IMR-90 (cell line): ENCODE results near the gene XCR1. TPM values are rescaled to one million over a fixed set of nuclear protein-coding genes. Genes with fewer than 3 reads are reported as not detected.
"Not testable (repeated sequence)": the region's sequence is repeated elsewhere in the genome, so short reads cannot be mapped to it uniquely, and the experiment has no call there.

Source experiments
- ATAC-seq: fragments of 200-7000 bp; cut with Tn5 transposase; 2 replicates; pipeline ENCODE4 v1.9.1; 2020; ENCODE audit warnings: low read depth, mild to moderate bottlenecking, moderate library complexity
- BruUV-seq: library from RNA; stranded (reverse); fragments of 400-500 nt; replicated peaks from 2 replicates; lab custom pipeline; 2021; lab: Mats Ljungman, UMichigan
- CTCF ChIA-PET: fragments of 300-600 bp; formaldehyde crosslinking; extraction: SDS; loops from one replicate; lab custom pipeline; 2021; ENCODE audit warnings: antibody characterized with exemption; lab: Yijun Ruan, JAX
- POLR2A ChIA-PET: fragments of 300-600 bp; sonication (Branson Sonifier 250); formaldehyde crosslinking; loops from one replicate; lab custom pipeline; 2022; ENCODE audit warnings: antibody characterized with exemption; ENCODE audit not compliant: unreplicated experiment; lab: Charles Lee
- DNase-seq: peaks from one replicate; pipeline ENCODE4 v3.0.0; 2013
- H2AFZ ChIP-seq: replicated peaks from 2 replicates; pipeline ENCODE3; 2013; ENCODE audit warnings: low read length, mild to moderate bottlenecking; ENCODE audit not compliant: poor library complexity
- H2AK5ac ChIP-seq: 2 replicates; pipeline ENCODE4 v1.6.1; 2013; ENCODE audit warnings: low read depth, low read length, inconsistent platforms
- H2AK9ac ChIP-seq: replicated peaks from 2 replicates; pipeline ENCODE3; 2013; ENCODE audit warnings: mild to moderate bottlenecking, low read depth, low read length, moderate library complexity; ENCODE audit not compliant: poor library complexity
- H2BK120ac ChIP-seq: 2 replicates; pipeline ENCODE4 v1.6.1; 2013; ENCODE audit warnings: low read depth, low read length, inconsistent platforms
- H2BK15ac ChIP-seq: 3 replicates; pipeline ENCODE4 v1.6.1; 2013; ENCODE audit warnings: low read depth, low read length, inconsistent platforms
- H2BK20ac ChIP-seq: 2 replicates; pipeline ENCODE4 v1.6.1; 2013; ENCODE audit warnings: low read depth, mild to moderate bottlenecking, inconsistent platforms, low read length, moderate library complexity
- H2BK5ac ChIP-seq: 2 replicates; pipeline ENCODE4 v1.6.1; 2013; ENCODE audit warnings: mild to moderate bottlenecking, low read depth, low read length, inconsistent platforms; ENCODE audit not compliant: poor library complexity, severe bottlenecking
- H3K14ac ChIP-seq: replicated peaks from 2 replicates; pipeline ENCODE4 v1.6.1; 2013; ENCODE audit warnings: low read depth, low read length, inconsistent platforms
- H3K18ac ChIP-seq: 2 replicates; pipeline ENCODE4 v1.6.1; 2013; ENCODE audit warnings: low read depth, low read length, control low read depth
- H3K23ac ChIP-seq: 2 replicates; pipeline ENCODE4 v1.6.1; 2013; ENCODE audit warnings: low read depth, low read length, inconsistent platforms
- H3K27ac ChIP-seq: 2 replicates; pipeline ENCODE4 v1.5.1; 2013; ENCODE audit warnings: mild to moderate bottlenecking, control low read depth, low read length; ENCODE audit not compliant: insufficient read depth
- H3K27me3 ChIP-seq: 2 replicates; pipeline ENCODE4 v1.6.1; 2013; ENCODE audit warnings: low read length; ENCODE audit not compliant: control insufficient read depth, insufficient read depth
- H3K36me3 ChIP-seq: 2 replicates; pipeline ENCODE4 v1.6.1; 2013; ENCODE audit warnings: low read length, mixed read lengths; ENCODE audit not compliant: control insufficient read depth, insufficient read depth
- H3K4ac ChIP-seq: 2 replicates; pipeline ENCODE4 v1.6.1; 2013; ENCODE audit warnings: low read depth, low read length, inconsistent platforms
- H3K4me1 ChIP-seq: 2 replicates; pipeline ENCODE4 v1.6.1; 2013; ENCODE audit warnings: low read length, mixed read lengths; ENCODE audit not compliant: control insufficient read depth, insufficient read depth
- H3K4me2 ChIP-seq: 2 replicates; pipeline ENCODE4 v1.6.1; 2013; ENCODE audit warnings: low read depth, mild to moderate bottlenecking, control low read depth, low read length, moderate library complexity
- H3K4me3 ChIP-seq: 2 replicates; pipeline ENCODE4 v1.5.1; 2013; ENCODE audit warnings: low read depth, mild to moderate bottlenecking, control low read depth, low read length, moderate library complexity; ENCODE audit not compliant: insufficient read depth
- H3K56ac ChIP-seq: 2 replicates; pipeline ENCODE4 v1.6.1; 2013; ENCODE audit warnings: low read length, inconsistent platforms; ENCODE audit not compliant: insufficient read depth; ENCODE audit errors: extremely low read depth
- H3K79me1 ChIP-seq, 2 experiments: 2 replicates each; pipeline ENCODE4 v1.6.1; 2013; ENCODE audit warnings: low read length in 2 of 2, inconsistent platforms in 1 of 2, low read depth in 1 of 2
- H3K9ac ChIP-seq: 2 replicates; pipeline ENCODE4 v1.6.1; 2013; ENCODE audit warnings: low read depth, low read length, control low read depth
- H3K9me1 ChIP-seq: 2 replicates; pipeline ENCODE4 v1.6.1; 2013; ENCODE audit warnings: low read length, inconsistent platforms; ENCODE audit not compliant: insufficient read depth
- H3K9me3 ChIP-seq: 2 replicates; pipeline ENCODE4 v1.6.1; 2013; ENCODE audit warnings: low read length; ENCODE audit not compliant: control insufficient read depth, insufficient read depth
- H4K20me1 ChIP-seq: 2 replicates; pipeline ENCODE4 v1.6.1; 2013; ENCODE audit warnings: low read length, inconsistent platforms; ENCODE audit not compliant: insufficient read depth
- H4K5ac ChIP-seq: 2 replicates; pipeline ENCODE4 v1.6.1; 2013; ENCODE audit warnings: mild to moderate bottlenecking, low read depth, low read length, control low read depth
- H4K8ac ChIP-seq, 2 experiments: 2 replicates each; pipeline ENCODE4 v1.6.1; 2013; ENCODE audit warnings: low read depth in 2 of 2, low read length in 2 of 2, control low read depth in 1 of 2, inconsistent platforms in 1 of 2
- H4K91ac ChIP-seq: 2 replicates; pipeline ENCODE4 v1.6.1; 2013; ENCODE audit warnings: low read depth, low read length, inconsistent platforms; ENCODE audit not compliant: insufficient read depth
- CEBPB ChIP-seq: IDR thresholded peaks from 2 replicates; pipeline ENCODE4 v1.6.1; 2012; ENCODE audit warnings: low read depth, low read length, improper control_type of control experiment
- ELK1 ChIP-seq: fragments of 150-350 bp; IDR thresholded peaks from 2 replicates; pipeline ENCODE4 v1.6.1; 2016; ENCODE audit warnings: low read depth, mild to moderate bottlenecking, low read length, moderate library complexity, borderline replicate concordance
- FOS ChIP-seq: fragments of 150-350 bp; IDR thresholded peaks from 2 replicates; pipeline ENCODE4 v1.6.1; 2016; ENCODE audit warnings: low read depth, low read length
- RFX5 ChIP-seq: IDR thresholded peaks from 2 replicates; pipeline ENCODE4 v1.8.0; 2012; ENCODE audit warnings: low read depth, mild to moderate bottlenecking, low read length, moderate library complexity
- WGBS, 2 experiments: methylation state at CpG; one replicate each; pipeline versions ENCODE4 v1.1.5 to v1.1.7; 2013; ENCODE audit warnings: missing lambda C conversion rate in 2 of 2; ENCODE audit not compliant: insufficient read length in 1 of 2; ENCODE audit errors: extremely low coverage in 2 of 2; 5-methylcytosine and 5-hydroxymethylcytosine counted together
- dilution Hi-C: fragments of 300-500 bp; cut with HindIII; formaldehyde crosslinking; loops from one replicate; pipeline ENCODE4 v1.14.3; 2018; ENCODE audit warnings: low sequenced_read_pairs; ENCODE audit not compliant: unreplicated experiment
- in situ Hi-C: fragments of 300-500 bp; cut with MboI; formaldehyde crosslinking; loops from 3 replicates; pipeline ENCODE4 v1.14.3; 2019; ENCODE audit warnings: low sequenced_read_pairs, inconsistent platforms, mixed read lengths
- intact Hi-C: fragments of 100-400 bp; cut with micrococcal nuclease; formaldehyde crosslinking; loops from 2 replicates; pipeline ENCODE4 v1.10.0; 2022
- polyA plus RNA-seq, 3 experiments: library from polyadenylated mRNA; depleted of rRNA; stranded (reverse); fragments of >200 nt; gene quantifications; 2 replicates each; pipeline ENCODE4 v1.2.3, GENCODE V29; 2012; ENCODE audit warnings: low replicate concordance in 1 of 3
- total RNA-seq: library from RNA; depleted of rRNA; stranded (reverse); fragments of >200 nt; gene quantifications from 2 replicates; pipeline ENCODE4 v1.2.3, GENCODE V29; 2012

The XCR1 gene
- total and polyA plus RNA-seq, 2 of the 4 experiments (the other 2 are of a cell fraction): not detected

- no peak overlapping the region for H3K4me2 ChIP-seq
- no peaks in the 10 kb centered on the region for H3K79me1 ChIP-seq
- H3K36me3 ChIP-seq: no peaks in the 10 kb centered on the region
- intact Hi-C loops: no loop called here
- no peak overlapping the region for H4K8ac ChIP-seq
- H3K4me1 ChIP-seq: no peaks in the 10 kb centered on the region
- no peak overlapping the region for H3K4ac ChIP-seq
- 100% methylated on average over 1 of the region's 5 CpGs; no CpG with 5 or more reads in 1 of the 2 experiments for WGBS, 2 experiments
- no peaks in the 10 kb centered on the region for H3K9me1 ChIP-seq
- ChIA-PET POLR2A (no interaction called here), CTCF (no interaction called here)
- dilution Hi-C loops: no loop called here
- no peak overlapping the region for H3K9ac ChIP-seq
- no peak overlapping the region for H2BK15ac ChIP-seq
- in situ Hi-C loops: no loop called here
- ATAC-seq (no peak), DNase-seq (no peak)
- no peak overlapping the region for H3K56ac ChIP-seq
- no peak overlapping the region for H2BK120ac ChIP-seq
- no peak overlapping the region for H2AK5ac ChIP-seq
- no peak overlapping the region for H2BK5ac ChIP-seq
- H4K91ac ChIP-seq: no peak overlapping the region
- peaks cover 7% of the 10 kb centered on the region for H3K27me3 ChIP-seq
- no peak overlapping the region for H2AFZ ChIP-seq
- no peak overlapping the region for H2BK20ac ChIP-seq
- no peak overlapping the region for H3K23ac ChIP-seq
- H2AK9ac ChIP-seq: no peak overlapping the region
- H3K27ac ChIP-seq: no peak overlapping the region
- H3K14ac ChIP-seq: no peak overlapping the region
- H4K5ac ChIP-seq: no peak overlapping the region
- no peak overlapping the region for H3K4me3 ChIP-seq
- no peaks in the 10 kb centered on the region for H4K20me1 ChIP-seq
- H3K9me3 ChIP-seq: no peaks in the 10 kb centered on the region
- no peak for TF ChIP-seq CEBPB
- TF ChIP-seq ELK1: no peak
- TF ChIP-seq RFX5: no peak
- no peak for TF ChIP-seq FOS
- H3K18ac ChIP-seq: no peak overlapping the region
- BruUV-seq: no TSS peak
Measured at GRCh38 chr3:46049093-46049492, 21.8 kb upstream of the XCR1 start.

GRCh38 chr3:46046231-46046630 lies 18.9 kb upstream of the XCR1 start:
- H4K8ac ChIP-seq, BruUV-seq, H2BK5ac ChIP-seq, H3K36me3 ChIP-seq, H2AK9ac ChIP-seq, H3K9ac ChIP-seq, H2BK15ac ChIP-seq, H2BK20ac ChIP-seq, H3K4me2 ChIP-seq, DNase-seq, in situ Hi-C loops, H3K4me1 ChIP-seq, H3K27me3 ChIP-seq, H3K79me1 ChIP-seq, H2AFZ ChIP-seq, H3K9me3 ChIP-seq, H4K91ac ChIP-seq, H4K20me1 ChIP-seq, H3K23ac ChIP-seq, intact Hi-C loops, H3K18ac ChIP-seq, H3K9me1 ChIP-seq, H4K5ac ChIP-seq, H3K4ac ChIP-seq, H3K14ac ChIP-seq, H3K27ac ChIP-seq, H2BK120ac ChIP-seq, dilution Hi-C loops, H3K56ac ChIP-seq, H3K4me3 ChIP-seq, POLR2A ChIA-PET, H2AK5ac ChIP-seq: not testable (repeated sequence)
- ATAC-seq: 0 out of 2 replicates have a peak, but pooled peaks have one; percentile 27
- WGBS, 2 experiments: 75% methylated on average over 4 of the region's 5 CpGs; no CpG with 5 or more reads in 1 of the 2 experiments
- CTCF ChIA-PET: interaction anchor here (0.7 kb wide), 1 partner anchor 32 kb away, joined by 3 read pairs; no protein-coding TSS in a partner anchor
